ENCODE measurements around the gene CEP350. TPM values are rescaled to one million over a fixed set of nuclear protein-coding genes. Genes with fewer than 3 reads are reported as not detected.

The CEP350 gene
- total RNA-seq, 1 experiment from 2014 or later: 42.3 TPM

DNA sequence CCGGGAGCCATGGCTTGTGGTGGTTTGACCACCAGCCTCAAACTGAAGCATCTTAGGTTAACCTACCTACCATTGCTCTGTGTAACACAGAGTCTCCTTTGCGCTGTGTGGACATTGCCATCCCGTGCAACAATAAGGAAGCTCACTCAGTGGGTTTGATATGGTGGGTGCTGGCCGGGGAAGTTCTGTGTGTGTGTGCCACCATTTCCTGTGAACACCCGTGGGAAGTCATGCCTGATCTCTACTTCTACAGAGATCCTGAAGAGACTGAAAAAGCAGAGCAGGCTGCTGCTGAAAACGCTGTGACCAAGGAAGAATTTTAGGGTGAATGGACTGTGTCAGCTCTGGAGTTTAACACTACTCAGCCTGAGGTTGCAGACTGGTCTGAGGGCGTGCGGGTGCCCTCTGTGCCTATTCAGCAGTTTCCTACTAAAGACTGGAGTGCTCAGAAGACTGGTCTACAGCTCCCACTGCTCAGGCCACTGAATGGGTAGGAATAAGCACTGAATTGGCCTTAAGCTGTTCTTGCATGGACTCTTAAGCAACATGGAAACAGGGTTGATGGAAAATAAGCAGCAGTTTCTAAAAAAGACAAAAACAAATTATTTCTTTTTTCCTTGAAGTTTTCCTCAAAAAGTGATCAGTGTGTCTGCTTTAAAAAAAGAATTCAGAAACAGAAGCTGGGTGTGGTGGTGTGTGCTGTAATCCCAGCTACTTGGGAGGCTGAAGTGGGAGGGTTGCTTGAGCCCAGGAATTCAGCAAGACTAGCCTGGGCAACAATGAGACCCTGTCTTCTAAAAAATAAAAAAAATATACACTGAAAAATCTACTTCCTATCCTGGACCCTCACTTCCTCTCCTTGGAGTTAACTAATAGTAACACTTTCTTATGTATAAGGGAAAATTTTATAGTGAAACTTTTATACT is 14.6 kb downstream of the CEP350 start:
- intact Hi-C loops (cut with micrococcal nuclease; ENCODE audit: unreplicated experiment): no loop called here
- H3K4me3 Mint-ChIP-seq (ENCODE audit: low read depth, unreplicated experiment): no peak overlapping the region
- H3K27ac Mint-ChIP-seq (ENCODE audit: unreplicated experiment): no peak overlapping the region
- no peaks in the 10 kb centered on the region for H3K36me3 Mint-ChIP-seq (ENCODE audit: insufficient read depth, unreplicated experiment)
- TF ChIP-seq, protein P1, sequence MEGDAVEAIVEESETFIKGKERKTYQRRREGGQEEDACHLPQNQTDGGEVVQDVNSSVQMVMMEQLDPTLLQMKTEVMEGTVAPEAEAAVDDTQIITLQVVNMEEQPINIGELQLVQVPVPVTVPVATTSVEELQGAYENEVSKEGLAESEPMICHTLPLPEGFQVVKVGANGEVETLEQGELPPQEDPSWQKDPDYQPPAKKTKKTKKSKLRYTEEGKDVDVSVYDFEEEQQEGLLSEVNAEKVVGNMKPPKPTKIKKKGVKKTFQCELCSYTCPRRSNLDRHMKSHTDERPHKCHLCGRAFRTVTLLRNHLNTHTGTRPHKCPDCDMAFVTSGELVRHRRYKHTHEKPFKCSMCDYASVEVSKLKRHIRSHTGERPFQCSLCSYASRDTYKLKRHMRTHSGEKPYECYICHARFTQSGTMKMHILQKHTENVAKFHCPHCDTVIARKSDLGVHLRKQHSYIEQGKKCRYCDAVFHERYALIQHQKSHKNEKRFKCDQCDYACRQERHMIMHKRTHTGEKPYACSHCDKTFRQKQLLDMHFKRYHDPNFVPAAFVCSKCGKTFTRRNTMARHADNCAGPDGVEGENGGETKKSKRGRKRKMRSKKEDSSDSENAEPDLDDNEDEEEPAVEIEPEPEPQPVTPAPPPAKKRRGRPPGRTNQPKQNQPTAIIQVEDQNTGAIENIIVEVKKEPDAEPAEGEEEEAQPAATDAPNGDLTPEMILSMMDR (IDR thresholded peaks at IDR 0.05; ENCODE audit: unreplicated experiment): no peak
- no peak for DNase-seq
- no peaks in the 10 kb centered on the region for H3K4me1 Mint-ChIP-seq (ENCODE audit: low read depth, unreplicated experiment)
- no peaks in the 10 kb centered on the region for H3K9me3 Mint-ChIP-seq (ENCODE audit: low read depth, unreplicated experiment)
- BruUV-seq (replicated peaks): no TSS peak
- no peaks in the 10 kb centered on the region for H3K27me3 Mint-ChIP-seq (ENCODE audit: unreplicated experiment)
- CTCF ChIA-PET: interaction anchor here (0.5 kb wide), 1 partner anchor 23 kb away, joined by 4 read pairs; no protein-coding TSS in a partner anchor

DNA sequence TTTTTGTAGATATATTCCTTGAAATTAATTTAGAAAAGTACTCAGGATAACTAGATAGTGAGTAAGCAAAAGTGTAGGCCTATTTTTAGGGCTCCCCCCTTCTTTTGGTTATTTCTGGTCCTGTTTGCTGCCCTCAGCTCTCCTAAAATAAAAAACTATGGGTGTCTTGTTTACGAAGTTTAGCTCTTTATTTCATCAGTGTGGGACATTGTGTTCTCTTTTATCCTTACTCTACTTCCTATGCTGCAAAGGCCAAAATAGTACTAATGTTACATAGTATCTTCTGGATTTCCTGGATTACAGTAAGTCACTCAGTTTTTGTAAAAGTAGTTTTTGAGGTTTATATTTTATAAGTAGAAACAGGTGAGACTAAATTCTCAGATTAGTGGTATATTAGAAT is 15.4 kb downstream of the CEP350 start:
- no peak overlapping the region for H3K27ac Mint-ChIP-seq (ENCODE audit: unreplicated experiment)
- H3K4me1 Mint-ChIP-seq (ENCODE audit: low read depth, unreplicated experiment): no peaks in the 10 kb centered on the region

DNA sequence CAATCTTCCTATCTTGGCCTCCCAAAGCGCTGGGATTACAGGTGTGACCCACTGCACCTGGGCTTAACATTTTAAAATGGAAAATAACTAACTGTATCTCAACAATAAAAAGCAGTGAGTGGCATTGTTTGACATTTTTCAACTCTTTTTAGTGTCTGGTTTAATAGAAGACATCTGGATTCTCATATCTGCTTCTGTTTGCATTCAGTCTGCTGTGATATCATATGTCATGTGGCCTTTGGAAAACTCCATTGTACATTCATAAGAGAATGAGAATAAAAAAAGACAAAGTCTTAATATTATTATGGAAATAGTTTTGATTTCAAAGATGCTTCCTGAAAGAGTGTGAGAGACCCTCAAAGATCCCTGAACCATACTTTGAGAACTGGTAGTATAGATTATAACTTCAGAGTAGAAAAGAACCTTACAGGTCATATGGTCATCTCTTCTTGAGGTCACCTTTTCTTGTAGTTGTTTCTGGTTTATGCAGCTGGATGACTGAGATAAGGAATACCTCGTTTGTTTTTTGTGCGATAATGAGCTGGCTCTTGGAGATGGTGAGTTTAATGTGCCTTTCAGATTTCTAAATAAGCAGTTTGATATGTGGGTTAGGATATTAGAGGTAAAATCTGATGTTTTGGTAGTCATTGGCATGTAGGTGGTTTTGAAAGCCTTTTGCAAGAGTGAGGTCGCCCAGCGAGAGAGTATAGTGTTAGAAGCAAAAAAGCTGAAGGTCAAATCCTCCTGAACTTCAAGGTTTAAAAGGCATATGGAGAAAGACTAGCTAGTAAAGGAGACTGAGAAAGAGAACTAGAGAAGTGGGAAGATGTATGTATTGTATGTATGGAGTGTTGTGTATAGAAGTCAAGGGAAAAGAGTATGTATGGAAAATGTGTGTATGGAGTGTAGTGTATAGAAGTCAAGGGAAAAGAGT is 17.2 kb downstream of the CEP350 start:
- intact Hi-C loops (cut with micrococcal nuclease; ENCODE audit: unreplicated experiment): no loop called here
- H3K4me1 Mint-ChIP-seq (ENCODE audit: low read depth, unreplicated experiment): no peaks in the 10 kb centered on the region
- CTCF ChIA-PET: no interaction called here
- H3K4me3 Mint-ChIP-seq (ENCODE audit: low read depth, unreplicated experiment): no peak overlapping the region
- H3K27me3 Mint-ChIP-seq (ENCODE audit: unreplicated experiment): no peaks in the 10 kb centered on the region
- BruUV-seq (replicated peaks): no TSS peak
- no peaks in the 10 kb centered on the region for H3K9me3 Mint-ChIP-seq (ENCODE audit: low read depth, unreplicated experiment)
- no peak overlapping the region for H3K27ac Mint-ChIP-seq (ENCODE audit: unreplicated experiment)
- TF ChIP-seq, protein P1 (IDR thresholded peaks at IDR 0.05; ENCODE audit: unreplicated experiment): no peak
- no peaks in the 10 kb centered on the region for H3K36me3 Mint-ChIP-seq (ENCODE audit: insufficient read depth, unreplicated experiment)
- DNase-seq: no peak

More for the DNA sequence above, 15.4 kb downstream of the CEP350 start:
- TF ChIP-seq, protein P1 (IDR thresholded peaks at IDR 0.05; ENCODE audit: unreplicated experiment): no peak
- Mint-ChIP-seq H3K9me3 (ENCODE audit: low read depth, unreplicated experiment) (no peaks in the 10 kb centered on the region), H3K4me3 (ENCODE audit: low read depth, unreplicated experiment) (no peak overlapping the region), H3K36me3 (ENCODE audit: insufficient read depth, unreplicated experiment) (no peaks in the 10 kb centered on the region), H3K27me3 (ENCODE audit: unreplicated experiment) (no peaks in the 10 kb centered on the region)
- intact Hi-C loops (cut with micrococcal nuclease; ENCODE audit: unreplicated experiment): no loop called here
- DNase-seq: no peak
- no TSS peak for BruUV-seq (replicated peaks)
- CTCF ChIA-PET: no interaction called here

All from Calu3 (cell line).